Suprapubic skin (tissue), 4 donors: ENCODE data around the gene SLIT1.

Source experiments
- CTCF ChIP-seq, 2 donors: fragments of 200-600 bp in 1 of 2; fragments of 450-650 bp in 1 of 2; sonication (generic) in 1 of 2; IDR thresholded peaks; one replicate each; pipeline ENCODE4 v1.5.1; 2016 to 2019; ENCODE audit warnings: antibody characterized with exemption in 2 of 2, mild to moderate bottlenecking in 1 of 2, moderate library complexity in 1 of 2
- EP300 ChIP-seq: sonication (generic); formaldehyde crosslinking; IDR thresholded peaks from one replicate; pipeline ENCODE4 v1.6.1; 2017; ENCODE audit warnings: antibody characterized with exemption
- POLR2AphosphoS5 ChIP-seq, 3 donors: sonication (generic); formaldehyde crosslinking; IDR thresholded peaks; one replicate each; pipeline ENCODE4 v1.6.1; 2017; ENCODE audit warnings: antibody characterized with exemption in 3 of 3

GRCh38 chr10:97229322-97230015, 43.7 kb upstream of the SLIT1 start:
- TF ChIP-seq EP300, result no peak
- no peak for TF ChIP-seq CTCF (IDR thresholded peaks at IDR 0.05)
- TF ChIP-seq POLR2AphosphoS5 (IDR thresholded peaks at IDR 0.05), result no peak
